Gastroesophageal sphincter (tissue), 3 donors: Measurements from ENCODE around the gene SMPDL3A.

ENCODE experiments used
- EP300 ChIP-seq: sonication (generic); formaldehyde crosslinking; IDR thresholded peaks from one replicate; pipeline ENCODE4 v1.6.1; 2017; ENCODE audit warnings: antibody characterized with exemption, mild to moderate bottlenecking
- POLR2A ChIP-seq, 2 donors: fragments of 450-650 bp; IDR thresholded peaks; one replicate each; pipeline ENCODE4 v1.6.1; 2017; ENCODE audit warnings: antibody characterized with exemption in 2 of 2, mild to moderate bottlenecking in 2 of 2, moderate library complexity in 1 of 2
- POLR2AphosphoS5 ChIP-seq: sonication (generic); formaldehyde crosslinking; IDR thresholded peaks from one replicate; pipeline ENCODE4 v1.6.1; 2017; ENCODE audit warnings: antibody characterized with exemption
- TF ChIP-seq, protein P1 (sequence below), 4 experiments: fragments of 200-600 bp in 2 of 4; fragments of 450-650 bp in 2 of 4; sonication (generic) in 1 of 4; IDR thresholded peaks; one replicate each; pipeline ENCODE4 v1.5.1; 2017 to 2019; ENCODE audit warnings: antibody characterized with exemption in 4 of 4, mild to moderate bottlenecking in 2 of 4, moderate library complexity in 2 of 4

- TF ChIP-seq, protein P1, sequence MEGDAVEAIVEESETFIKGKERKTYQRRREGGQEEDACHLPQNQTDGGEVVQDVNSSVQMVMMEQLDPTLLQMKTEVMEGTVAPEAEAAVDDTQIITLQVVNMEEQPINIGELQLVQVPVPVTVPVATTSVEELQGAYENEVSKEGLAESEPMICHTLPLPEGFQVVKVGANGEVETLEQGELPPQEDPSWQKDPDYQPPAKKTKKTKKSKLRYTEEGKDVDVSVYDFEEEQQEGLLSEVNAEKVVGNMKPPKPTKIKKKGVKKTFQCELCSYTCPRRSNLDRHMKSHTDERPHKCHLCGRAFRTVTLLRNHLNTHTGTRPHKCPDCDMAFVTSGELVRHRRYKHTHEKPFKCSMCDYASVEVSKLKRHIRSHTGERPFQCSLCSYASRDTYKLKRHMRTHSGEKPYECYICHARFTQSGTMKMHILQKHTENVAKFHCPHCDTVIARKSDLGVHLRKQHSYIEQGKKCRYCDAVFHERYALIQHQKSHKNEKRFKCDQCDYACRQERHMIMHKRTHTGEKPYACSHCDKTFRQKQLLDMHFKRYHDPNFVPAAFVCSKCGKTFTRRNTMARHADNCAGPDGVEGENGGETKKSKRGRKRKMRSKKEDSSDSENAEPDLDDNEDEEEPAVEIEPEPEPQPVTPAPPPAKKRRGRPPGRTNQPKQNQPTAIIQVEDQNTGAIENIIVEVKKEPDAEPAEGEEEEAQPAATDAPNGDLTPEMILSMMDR (IDR thresholded peaks at IDR 0.05) = no peak
- TF ChIP-seq EP300 = no peak
- no peak for TF ChIP-seq POLR2A (IDR thresholded peaks at IDR 0.05)
- TF ChIP-seq POLR2AphosphoS5 = no peak
These were observed 17.2 kb downstream of the SMPDL3A start for GRCh38 chr6:122806291-122806690.
